ENCODE data around the gene MYO16. TPM values are rescaled to one million over a fixed set of nuclear protein-coding genes. Genes with fewer than 3 reads are reported as not detected.

MYO16 gene
- total and polyA plus RNA-seq, 2 of the 4 experiments (the other 2 are of a cell fraction): under 0.01 to 0.03 TPM

- WGBS, 2 experiments (ENCODE audit: extremely low coverage in 2 of 2, insufficient read length in 1 of 2): no CpG with 5 or more reads among the region's 2 CpGs
- in situ Hi-C loops (cut with MboI; ENCODE audit: low sequenced_read_pairs): no loop called here
- no peaks in the 10 kb centered on the region for H4K20me1 ChIP-seq (ENCODE audit: insufficient read depth, low read length)
Observed at GRCh38 chr13:109002934-109003333, 373.5 kb downstream of the MYO16 start.

More at GRCh38 chr13:109002934-109003333, 373.5 kb downstream of the MYO16 start:
- Histone ChIP-seq H3K18ac (ENCODE audit: low read depth, low read length) (no peak overlapping the region), H3K56ac (ENCODE audit: extremely low read depth, insufficient read depth, low read length) (no peak overlapping the region), H3K14ac (replicated peaks; ENCODE audit: low read depth, low read length) (no peak overlapping the region), H2AK5ac (ENCODE audit: low read depth, low read length) (no peak overlapping the region), H3K9me3 (ENCODE audit: control insufficient read depth, insufficient read depth, low read length) (no peaks in the 10 kb centered on the region), H3K23ac (ENCODE audit: low read depth, low read length) (no peak overlapping the region), H2AK9ac (replicated peaks; ENCODE audit: low read depth, low read length, poor library complexity) (no peak overlapping the region), H3K79me1 (ENCODE audit: low read depth in 1 of 2, low read length in 2 of 2) (no peaks in the 10 kb centered on the region), H2AFZ (replicated peaks; ENCODE audit: low read length, poor library complexity) (no peak overlapping the region), H3K27ac (ENCODE audit: insufficient read depth, low read length) (no peak overlapping the region), H3K9me1 (ENCODE audit: insufficient read depth, low read length) (no peaks in the 10 kb centered on the region), H3K9ac (ENCODE audit: low read depth, low read length) (no peak overlapping the region), H2BK20ac (ENCODE audit: low read depth, low read length) (no peak overlapping the region), H3K4me3 (ENCODE audit: insufficient read depth, low read depth, low read length) (no peak overlapping the region), H3K36me3 (ENCODE audit: control insufficient read depth, insufficient read depth, low read length) (no peaks in the 10 kb centered on the region), H3K4me1 (ENCODE audit: control insufficient read depth, insufficient read depth, low read length) (no peaks in the 10 kb centered on the region), H2BK15ac (ENCODE audit: low read depth, low read length) (no peak overlapping the region), H2BK5ac (ENCODE audit: low read depth, low read length, poor library complexity, severe bottlenecking) (no peak overlapping the region), H2BK120ac (ENCODE audit: low read depth, low read length) (no peak overlapping the region), H4K8ac (ENCODE audit: low read depth in 2 of 2, low read length in 2 of 2) (no peak overlapping the region), H4K5ac (ENCODE audit: low read depth, low read length) (no peak overlapping the region), H3K4ac (ENCODE audit: low read depth, low read length) (no peak overlapping the region), H3K4me2 (ENCODE audit: low read depth, low read length) (no peak overlapping the region; the same call in 1 of the 2 replicates), H3K27me3 (ENCODE audit: control insufficient read depth, insufficient read depth, low read length) (no peaks in the 10 kb centered on the region), H4K91ac (ENCODE audit: insufficient read depth, low read depth, low read length) (no peak overlapping the region)
- POLR2A ChIA-PET (ENCODE audit: unreplicated experiment): no interaction called here
- ATAC-seq (ENCODE audit: low read depth): peak; percentile 59
- dilution Hi-C loops (cut with HindIII; ENCODE audit: low sequenced_read_pairs, unreplicated experiment): no loop called here
- BruUV-seq (replicated peaks): no TSS peak
- CTCF ChIA-PET: no interaction called here
- DNase-seq: peak; percentile 40
- intact Hi-C loops (cut with micrococcal nuclease): no loop called here
- TF ChIP-seq CEBPB (IDR thresholded peaks at IDR 0.05; ENCODE audit: low read depth, low read length) (no peak), RAD21 (IDR thresholded peaks at IDR 0.05; ENCODE audit: low read length) (no peak), SMC3 (IDR thresholded peaks at IDR 0.05; ENCODE audit: low read depth, low read length) (no peak), MAFK (IDR thresholded peaks at IDR 0.05; ENCODE audit: low read depth, low read length) (no peak), POLR2A (IDR thresholded peaks at IDR 0.05; ENCODE audit: low read depth, low read length) (no peak), ELK1 (IDR thresholded peaks at IDR 0.05; ENCODE audit: borderline replicate concordance, low read depth, low read length) (no peak), CHD1 (IDR thresholded peaks at IDR 0.05; ENCODE audit: low read depth, low read length) (no peak)
